ENCODE results near the gene ZNF516.

Gene ZNF516

DNA sequence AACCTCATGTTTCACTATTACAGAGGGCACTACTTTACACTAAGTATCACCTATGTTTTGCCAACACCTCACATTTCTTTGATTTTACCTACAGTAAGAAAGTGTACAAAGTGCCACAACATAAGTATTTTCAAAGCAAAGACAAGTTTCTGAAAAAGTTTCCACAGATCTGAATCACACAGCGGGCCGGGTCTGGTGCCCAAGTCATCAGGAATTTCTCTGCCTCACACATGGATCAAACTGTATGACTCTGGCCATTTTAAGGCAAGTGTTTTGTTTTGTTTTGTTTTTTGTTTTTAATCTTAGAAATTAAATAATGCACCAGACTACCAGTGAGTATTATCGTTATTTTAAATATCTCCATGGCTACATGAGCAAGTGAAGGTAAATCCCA lies 73.4 kb downstream of the ZNF516 start:
- no peak for DNase-seq (ENCODE audit: low read depth in 2 of 2)

GRCh38 chr18:76420898-76421684 lies 74.0 kb downstream of the ZNF516 start:
- DNase-seq (ENCODE audit: low read depth in 2 of 2) = no peak

- DNase-seq (ENCODE audit: low read depth in 2 of 2) = no peak
Observed at GRCh38 chr18:76419811-76420210, 75.2 kb downstream of the ZNF516 start.

- DNase-seq (ENCODE audit: low read depth in 2 of 2) = no peak
Observed at GRCh38 chr18:76416911-76417310, 78.1 kb downstream of the ZNF516 start.

GRCh38 chr18:76414936-76415621 lies 80.0 kb downstream of the ZNF516 start:
- no peak for DNase-seq (ENCODE audit: low read depth in 2 of 2)

- no peak for DNase-seq (ENCODE audit: low read depth in 2 of 2)
Observed at GRCh38 chr18:76412818-76413565, 82.0 kb downstream of the ZNF516 start.

DNA sequence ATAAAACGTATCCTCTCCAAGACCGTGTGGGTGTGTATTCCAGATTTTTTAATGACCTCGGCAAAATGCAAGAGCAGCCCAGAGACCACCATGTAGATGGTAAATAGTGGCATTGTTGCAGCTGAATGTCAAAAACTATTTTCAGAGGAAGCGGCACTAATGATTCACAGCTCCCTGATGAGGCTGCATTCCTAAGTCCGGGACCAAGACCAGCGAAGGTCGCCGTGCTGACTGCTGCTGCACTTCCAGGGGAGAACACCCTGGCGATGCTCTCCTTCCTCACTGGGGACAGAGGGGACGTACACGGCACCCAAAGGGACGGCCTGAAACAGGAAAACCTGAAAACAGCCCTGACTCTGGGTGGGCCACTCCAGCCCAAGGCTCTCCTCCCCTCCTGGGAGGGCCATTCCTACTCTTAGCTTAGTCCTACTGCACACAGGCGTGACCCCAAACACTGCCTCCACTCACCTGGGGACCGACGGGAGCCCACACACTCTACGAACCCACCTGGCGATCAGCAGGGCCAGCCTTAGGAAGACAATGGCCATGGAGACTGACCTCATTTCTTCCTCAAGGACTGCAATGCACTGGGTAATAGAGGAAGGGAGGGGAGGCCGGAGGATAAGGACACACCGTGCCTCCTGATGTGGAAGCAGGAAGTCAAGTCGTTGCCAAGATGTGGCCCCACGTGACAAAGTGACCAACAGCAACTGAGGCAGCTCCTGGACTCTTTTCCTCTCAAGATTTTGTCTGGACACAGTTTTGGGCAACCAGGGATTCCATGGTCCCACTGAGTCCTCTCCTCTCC lies 82.8 kb downstream of the ZNF516 start:
- DNase-seq (ENCODE audit: low read depth in 2 of 2) = no peak

GRCh38 chr18:76410660-76411417 lies 84.2 kb downstream of the ZNF516 start:
- DNase-seq (ENCODE audit: low read depth in 2 of 2) = no peak

DNA sequence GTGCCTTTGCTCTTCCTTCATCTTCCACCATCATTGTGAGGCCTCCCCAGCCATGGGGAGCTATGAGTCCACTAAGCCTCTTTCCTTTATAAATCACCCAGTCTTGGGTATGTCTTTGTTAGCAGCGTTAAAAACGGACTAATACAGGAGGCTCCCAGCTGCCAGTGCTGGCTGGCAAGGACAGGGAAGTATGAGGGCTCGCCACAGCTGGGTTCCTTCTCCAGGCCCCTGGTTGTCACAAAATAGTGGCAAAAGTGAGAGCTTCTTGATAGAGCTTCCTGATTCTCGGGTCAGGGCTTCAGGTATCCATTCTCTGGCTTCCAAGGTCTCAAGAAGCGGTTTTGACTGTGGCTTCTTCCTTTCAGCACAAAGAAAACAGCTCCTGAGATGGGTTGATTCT lies 85.0 kb downstream of the ZNF516 start:
- DNase-seq (ENCODE audit: low read depth in 2 of 2) = no peak

- DNase-seq (ENCODE audit: low read depth in 2 of 2) = no peak
Observed at GRCh38 chr18:76408480-76409067, 86.5 kb downstream of the ZNF516 start.

- DNase-seq (ENCODE audit: low read depth in 2 of 2) = no peak
Observed at GRCh38 chr18:76407681-76408080, 87.4 kb downstream of the ZNF516 start.

DNA sequence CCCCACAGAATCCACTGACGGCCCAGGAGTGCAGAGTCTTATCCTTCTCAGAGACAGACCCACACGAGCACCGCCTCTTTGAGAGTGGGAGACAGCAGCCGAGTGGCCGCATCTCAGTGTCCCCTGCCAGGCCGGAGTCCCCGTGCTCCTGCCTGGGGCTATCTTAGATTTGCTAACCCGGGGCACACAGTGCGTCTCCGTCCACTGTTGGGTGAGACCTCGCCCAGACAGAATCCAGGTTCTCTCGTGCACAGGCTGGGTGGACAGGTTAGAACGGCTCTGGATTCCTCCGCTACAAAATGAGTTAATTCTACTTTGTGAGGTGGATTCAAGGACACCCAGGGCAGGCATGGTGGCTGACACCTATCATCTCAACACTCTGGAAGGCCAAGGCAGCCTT lies 88.3 kb downstream of the ZNF516 start:
- no peak for DNase-seq (ENCODE audit: low read depth in 2 of 2)

DNA sequence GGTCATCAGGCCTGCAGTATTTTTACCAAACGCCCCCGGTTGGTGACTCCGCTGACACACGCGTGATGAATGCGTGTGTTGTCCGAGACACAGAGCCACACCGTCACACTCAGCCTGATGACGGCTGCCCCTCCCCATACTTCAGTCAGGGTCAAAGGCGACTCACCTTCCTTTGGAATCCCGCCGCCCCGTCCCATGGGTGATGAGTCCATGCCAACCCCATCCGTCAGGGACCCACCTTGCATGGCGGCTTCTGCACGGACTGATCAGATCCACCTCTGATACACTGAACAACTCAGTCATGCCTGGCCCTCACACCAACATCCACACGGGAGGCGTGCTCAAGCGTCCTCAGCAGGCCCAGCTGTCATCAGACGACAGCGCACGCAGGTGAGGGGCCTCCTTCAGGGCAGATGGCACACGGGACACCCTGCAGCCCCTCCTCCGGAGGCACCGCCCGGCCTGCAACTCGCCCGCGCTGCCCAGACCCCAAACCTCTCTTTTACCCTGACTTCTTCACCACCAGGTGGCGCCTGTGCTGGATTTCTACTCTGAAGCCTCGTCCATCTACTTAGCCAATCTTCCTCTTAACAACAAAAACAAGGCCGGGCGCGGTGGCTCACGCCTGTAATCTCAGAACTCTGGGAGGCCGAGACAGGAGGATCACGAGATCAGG lies 89.2 kb downstream of the ZNF516 start:
- DNase-seq (ENCODE audit: low read depth in 2 of 2) = peak in 1 of 2 donors; percentile 30

DNA sequence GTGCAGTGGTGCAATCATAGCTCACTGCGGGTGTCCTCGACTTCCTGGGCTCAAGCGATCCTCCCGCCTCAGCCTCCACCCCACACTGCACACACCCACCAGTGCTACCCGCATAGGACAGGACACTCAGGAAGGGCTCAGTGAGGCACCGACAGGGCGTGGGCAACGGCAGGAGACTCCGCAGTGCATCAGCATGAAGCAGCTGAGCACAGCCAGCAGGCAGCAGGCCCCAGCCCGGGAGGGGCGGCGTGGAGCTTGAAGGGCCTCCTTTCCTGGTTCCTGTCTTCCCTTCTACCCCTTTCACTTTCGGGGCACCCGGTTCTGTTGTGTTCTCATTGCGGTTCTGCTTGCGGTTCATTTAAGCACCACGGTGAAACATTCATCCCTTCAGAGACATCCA lies 89.8 kb downstream of the ZNF516 start:
- DNase-seq (ENCODE audit: low read depth in 2 of 2) = no peak

DNA sequence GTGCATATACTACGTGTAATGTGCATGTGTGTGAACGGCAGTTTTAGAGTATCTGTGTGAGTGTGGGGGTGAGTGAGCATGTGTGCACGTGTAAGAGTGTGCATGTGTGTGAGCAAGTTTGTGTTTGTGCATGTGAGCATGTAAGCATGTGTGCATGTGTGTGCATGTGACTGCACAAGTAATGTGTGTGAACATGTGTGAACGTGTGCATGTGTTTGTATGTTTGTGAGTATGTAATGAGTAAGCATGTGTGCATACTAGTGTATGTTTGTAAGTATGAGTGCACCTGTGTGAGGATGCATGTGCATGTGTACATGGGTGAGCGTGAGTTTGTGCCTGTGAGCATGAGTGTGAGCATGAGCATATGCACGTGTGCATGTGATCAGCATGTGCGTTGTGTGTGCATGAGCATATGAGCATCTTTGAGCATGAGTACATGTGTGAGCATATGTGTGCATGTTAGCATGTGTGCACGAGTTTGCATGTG lies 90.7 kb downstream of the ZNF516 start:
- DNase-seq (ENCODE audit: low read depth in 2 of 2) = no peak

DNA sequence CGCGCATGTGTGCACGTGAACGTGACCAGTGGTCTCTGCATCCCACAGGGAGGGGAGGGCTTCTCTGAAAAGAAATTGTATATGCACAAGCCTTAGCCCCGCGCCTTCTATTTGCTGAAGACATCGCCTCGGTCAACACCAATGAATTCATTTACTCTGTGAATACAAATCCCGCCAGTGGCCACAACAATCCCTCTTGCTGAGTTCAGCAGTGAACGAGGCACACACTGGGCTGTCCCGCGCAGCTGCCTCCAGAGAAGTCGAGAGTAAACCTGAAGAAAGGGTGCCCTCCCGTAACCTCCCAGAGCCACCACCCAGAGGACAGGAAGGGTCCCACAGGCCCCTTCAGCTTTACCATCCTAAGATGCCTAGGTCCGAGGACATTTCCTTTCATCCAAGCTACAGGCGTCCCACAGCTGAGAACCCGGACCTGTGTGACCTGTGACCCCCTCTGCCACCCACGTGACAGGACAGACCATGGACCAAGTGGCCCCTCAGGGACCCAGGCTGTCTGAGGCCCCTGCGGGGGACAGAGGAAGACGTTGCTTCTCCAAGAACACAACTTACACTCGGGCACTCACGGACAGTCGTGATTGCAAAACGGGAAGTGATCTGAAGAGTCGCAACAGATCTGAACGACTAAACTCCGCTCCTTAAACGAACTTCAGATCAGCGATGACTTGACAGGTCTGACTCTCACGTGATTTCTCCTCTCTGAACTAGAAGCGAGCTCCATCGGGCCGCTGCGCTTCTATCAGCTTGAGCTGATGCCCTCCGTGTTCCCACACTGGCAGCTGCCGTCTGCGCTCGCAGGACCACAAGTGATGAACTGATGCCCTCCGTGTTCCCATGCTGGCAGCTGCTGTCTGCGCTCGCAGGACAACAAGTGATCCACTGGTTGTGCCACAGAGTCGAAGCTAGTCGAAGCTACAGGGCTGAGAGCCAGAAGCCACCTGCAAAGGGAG lies 92.7 kb downstream of the ZNF516 start:
- no peak for DNase-seq (ENCODE audit: low read depth in 2 of 2)

DNA sequence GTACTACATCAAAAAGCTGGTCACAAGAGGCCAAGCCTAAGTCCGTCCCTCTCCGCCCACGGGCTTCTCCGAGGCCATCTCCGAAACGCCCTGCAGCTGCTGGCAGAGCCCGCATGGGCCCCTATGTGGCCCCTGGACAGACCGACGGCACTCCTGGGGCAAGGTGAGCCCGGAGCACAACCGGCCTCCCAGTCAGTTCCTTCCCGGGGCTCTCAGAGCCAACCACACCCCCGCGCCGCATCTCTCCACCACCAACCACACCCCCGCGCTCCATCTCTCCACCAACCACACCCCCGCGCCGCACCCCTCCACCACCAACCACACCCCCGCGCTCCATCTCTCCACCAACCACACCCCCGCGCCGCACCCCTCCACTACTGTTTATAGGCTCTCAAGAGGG lies 93.5 kb downstream of the ZNF516 start:
- DNase-seq (ENCODE audit: low read depth in 2 of 2) = no peak

- DNase-seq (ENCODE audit: low read depth in 2 of 2) = no peak
Observed at GRCh38 chr18:76399613-76400391, 95.2 kb downstream of the ZNF516 start.
